SK-N-SH (cell line): ENCODE data around the gene GAP43. TPM values are rescaled to one million over a fixed set of nuclear protein-coding genes. Genes with fewer than 3 reads are reported as not detected.

Source experiments
- CTCF ChIA-PET: fragments of 300-600, 350-600 bp; formaldehyde crosslinking; extraction: SDS; loops from one replicate; lab custom pipeline; 2021; lab: Yijun Ruan, JAX
- POLR2A ChIA-PET: fragments of 350-600 bp; sonication (Branson Sonifier 250); formaldehyde crosslinking; extraction: SDS; loops from one replicate; lab custom pipeline; 2020; ENCODE audit warnings: antibody characterized with exemption, inconsistent platforms; lab: Yijun Ruan, JAX
- DNase-seq: peaks from one replicate; pipeline ENCODE4 v3.0.0; 2012
- H2AFZ ChIP-seq: fragments of 200-600 bp; sonication (generic); 2 replicates; pipeline ENCODE4 v1.8.1; 2016; ENCODE audit warnings: antibody characterized with exemption, mild to moderate bottlenecking, low read depth
- H3F3A ChIP-seq: fragments of 200-600 bp; sonication (generic); replicated peaks from 2 replicates; pipeline ENCODE3; 2016; ENCODE audit warnings: antibody characterized with exemption, mild to moderate bottlenecking; ENCODE audit not compliant: insufficient read depth
- H3K27ac ChIP-seq, 2 experiments: fragments of 200-500 bp in 1 of 2; fragments of 200-600 bp in 1 of 2; sonication (Bioruptor generic) in 1 of 2; sonication (generic), shearing (Covaris generic) in 1 of 2; 2 replicates each; pipeline versions ENCODE4 v1.5.1 to v1.6.1; 2014 to 2016; ENCODE audit warnings: low read depth in 2 of 2, inconsistent platforms in 1 of 2, low read length in 1 of 2, mild to moderate bottlenecking in 1 of 2, mixed read lengths in 1 of 2
- H3K27me3 ChIP-seq: fragments of 200-600 bp; sonication (generic), shearing (Covaris generic); 2 replicates; pipeline ENCODE4 v1.6.1; 2016; ENCODE audit warnings: mixed run types; ENCODE audit not compliant: insufficient read depth
- H3K36me3 ChIP-seq, 2 experiments: fragments of 200-500 bp in 1 of 2; fragments of 200-600 bp in 1 of 2; sonication (Bioruptor generic) in 1 of 2; sonication (generic) in 1 of 2; replicated peaks in 1 of 2; 2 replicates each; pipeline versions ENCODE3 to v1.5.1; 2014 to 2016; ENCODE audit warnings: low read length in 1 of 2, mild to moderate bottlenecking in 1 of 2; ENCODE audit not compliant: insufficient read depth in 2 of 2, control insufficient read depth in 1 of 2
- H3K4me1 ChIP-seq, 2 experiments: fragments of 200-500 bp in 1 of 2; fragments of 200-600 bp in 1 of 2; sonication (Bioruptor generic) in 1 of 2; sonication (generic), shearing (Covaris generic) in 1 of 2; 2 replicates each; pipeline versions ENCODE4 v1.5.1 to v1.6.1; 2014 to 2016; ENCODE audit warnings: low read depth in 1 of 2, low read length in 1 of 2, mixed run types in 1 of 2; ENCODE audit not compliant: insufficient read depth in 2 of 2, control insufficient read depth in 1 of 2
- H3K4me2 ChIP-seq: fragments of 200-600 bp; sonication (generic), shearing (Covaris generic); 2 replicates; pipeline ENCODE4 v1.6.1; 2017; ENCODE audit warnings: mixed run types
- H3K4me3 ChIP-seq, 2 experiments: fragments of 200-500 bp in 1 of 2; fragments of 200-600 bp in 1 of 2; sonication (Bioruptor generic) in 1 of 2; sonication (generic), shearing (Covaris generic) in 1 of 2; 2 replicates each; pipeline versions ENCODE4 v1.5.1 to v1.8.1; 2014 to 2016; ENCODE audit warnings: low read depth in 2 of 2, inconsistent platforms in 1 of 2, low read length in 1 of 2, mild to moderate bottlenecking in 1 of 2, mixed read lengths in 1 of 2, moderate library complexity in 1 of 2
- H3K79me2 ChIP-seq: fragments of 200-600 bp; sonication (generic); 2 replicates; pipeline ENCODE4 v1.8.1; 2017; ENCODE audit warnings: mild to moderate bottlenecking; ENCODE audit not compliant: insufficient read depth
- H3K9ac ChIP-seq: fragments of 200-600 bp; sonication (generic); 2 replicates; pipeline ENCODE4 v1.6.1; 2017; ENCODE audit warnings: mixed run types
- H3K9me2 ChIP-seq: fragments of 200-600 bp; sonication (generic); 2 replicates; pipeline ENCODE4 v1.6.1; 2017; ENCODE audit warnings: mixed run types
- H3K9me3 ChIP-seq: fragments of 200-600 bp; sonication (generic); 2 replicates; pipeline ENCODE4 v1.6.1; 2017; ENCODE audit warnings: mixed run types, mild to moderate bottlenecking, moderate library complexity
- H4K20me1 ChIP-seq: fragments of 200-600 bp; sonication (generic); 2 replicates; pipeline ENCODE4 v1.6.1; 2017; ENCODE audit warnings: mild to moderate bottlenecking, mixed run types; ENCODE audit not compliant: insufficient read depth
- CHD2 ChIP-seq: fragments of 150-350 bp; IDR thresholded peaks from 2 replicates; pipeline ENCODE4 v1.6.1; 2018; ENCODE audit warnings: low read length; ENCODE audit not compliant: partially characterized antibody
- JUND ChIP-seq: IDR thresholded peaks from 2 replicates; pipeline ENCODE4 v1.4.0; 2012
- MEF2A ChIP-seq: IDR thresholded peaks from 2 replicates; pipeline ENCODE4 v1.4.0; 2012; ENCODE audit warnings: low read depth, borderline replicate concordance
- MXI1 ChIP-seq: IDR thresholded peaks from 2 replicates; pipeline ENCODE4 v1.6.1; 2012; ENCODE audit warnings: mild to moderate bottlenecking, low read depth, low read length, improper control_type of control experiment
- WGBS: methylation state at CpG from one replicate; pipeline ENCODE4 v1.1.6; 2017; ENCODE audit warnings: low lambda C conversion rate; 5-methylcytosine and 5-hydroxymethylcytosine counted together
- polyA plus RNA-seq, 3 experiments: library from polyadenylated mRNA; depleted of rRNA; stranded (reverse); fragments of >200 nt; gene quantifications; 2 replicates each; pipeline ENCODE4 v1.2.3, GENCODE V29; 2012
- TF ChIP-seq, protein P1 (sequence below): fragments of 150-350 bp; IDR thresholded peaks from 2 replicates; pipeline ENCODE4 v1.6.1; 2016; ENCODE audit warnings: mild to moderate bottlenecking, low read depth, low read length
- TF ChIP-seq, protein P2 (sequence below): IDR thresholded peaks from 2 replicates; pipeline ENCODE4 v1.4.0; 2012; ENCODE audit warnings: low read depth, borderline replicate concordance
- TF ChIP-seq, protein P3 (sequence below): fragments of 150-350 bp; IDR thresholded peaks from 2 replicates; pipeline ENCODE4 v1.6.1; 2017; ENCODE audit warnings: antibody characterized with exemption, low read length, low read depth, borderline replicate concordance
- TF ChIP-seq, protein P4 (sequence below): IDR thresholded peaks from 2 replicates; pipeline ENCODE4 v1.4.0; 2012; ENCODE audit warnings: low read depth, borderline replicate concordance

Gene GAP43
- polyA plus RNA-seq, 1 of the 3 experiments (the other 2 are of a cell fraction), result 14.0 TPM

DNA sequence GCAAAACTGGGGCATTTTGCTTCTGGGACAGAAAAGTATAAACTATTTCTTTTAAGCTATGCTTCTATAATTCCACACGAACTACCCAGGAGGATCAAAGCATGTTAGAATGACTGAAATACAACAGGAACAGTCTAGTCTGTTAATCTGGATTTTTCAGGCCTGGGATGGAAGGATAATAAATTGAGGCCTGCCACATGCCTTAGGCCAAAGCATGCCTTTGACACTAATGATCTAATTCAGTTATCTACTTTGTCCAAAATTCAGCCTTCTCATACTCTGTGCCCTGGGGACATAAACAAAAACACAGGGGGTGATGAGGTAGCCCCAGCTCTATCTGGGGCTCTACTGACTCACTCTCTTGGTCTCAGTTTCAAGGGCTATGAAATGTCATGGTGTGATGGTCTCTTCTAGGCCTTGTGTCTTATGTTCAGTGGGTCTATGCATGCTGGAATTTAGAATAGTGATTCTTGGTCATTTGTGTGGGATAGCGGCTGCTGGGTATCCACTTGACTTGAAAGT, 32.5 kb downstream of the GAP43 start (continued):
- TF ChIP-seq, protein P1, sequence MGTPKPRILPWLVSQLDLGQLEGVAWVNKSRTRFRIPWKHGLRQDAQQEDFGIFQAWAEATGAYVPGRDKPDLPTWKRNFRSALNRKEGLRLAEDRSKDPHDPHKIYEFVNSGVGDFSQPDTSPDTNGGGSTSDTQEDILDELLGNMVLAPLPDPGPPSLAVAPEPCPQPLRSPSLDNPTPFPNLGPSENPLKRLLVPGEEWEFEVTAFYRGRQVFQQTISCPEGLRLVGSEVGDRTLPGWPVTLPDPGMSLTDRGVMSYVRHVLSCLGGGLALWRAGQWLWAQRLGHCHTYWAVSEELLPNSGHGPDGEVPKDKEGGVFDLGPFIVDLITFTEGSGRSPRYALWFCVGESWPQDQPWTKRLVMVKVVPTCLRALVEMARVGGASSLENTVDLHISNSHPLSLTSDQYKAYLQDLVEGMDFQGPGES, result no peak
- TF ChIP-seq MEF2A, result no peak
- 0 out of 2 replicates have a peak, but pooled peaks have one; percentile 24 for TF ChIP-seq MXI1
- no peak for TF ChIP-seq JUND
- TF ChIP-seq, protein P2, sequence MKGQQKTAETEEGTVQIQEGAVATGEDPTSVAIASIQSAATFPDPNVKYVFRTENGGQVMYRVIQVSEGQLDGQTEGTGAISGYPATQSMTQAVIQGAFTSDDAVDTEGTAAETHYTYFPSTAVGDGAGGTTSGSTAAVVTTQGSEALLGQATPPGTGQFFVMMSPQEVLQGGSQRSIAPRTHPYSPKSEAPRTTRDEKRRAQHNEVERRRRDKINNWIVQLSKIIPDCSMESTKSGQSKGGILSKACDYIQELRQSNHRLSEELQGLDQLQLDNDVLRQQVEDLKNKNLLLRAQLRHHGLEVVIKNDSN, result no peak

DNA sequence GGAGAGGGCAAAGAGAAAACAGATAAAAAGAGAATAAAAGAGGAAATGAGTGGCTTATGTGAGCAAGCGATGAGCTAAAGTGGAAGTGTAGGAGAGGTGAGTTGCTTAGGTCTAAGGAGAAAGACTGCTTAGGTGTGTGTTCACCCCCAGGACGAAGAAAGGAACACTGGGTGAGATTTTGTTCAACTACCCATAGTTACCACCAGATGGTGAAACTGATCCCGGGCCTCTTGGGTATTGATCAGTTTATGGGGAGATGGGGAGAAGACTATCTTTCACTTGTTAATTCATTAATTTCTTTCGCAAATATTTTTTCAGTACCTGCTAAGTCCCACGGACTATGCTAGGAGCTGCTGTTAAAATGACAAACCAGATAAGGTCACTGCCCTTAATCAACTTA, 33.9 kb downstream of the GAP43 start:
- whole genome bisulfite sequencing, result 84% methylated on average over 5 of the region's 5 CpGs
- CTCF ChIA-PET, result interaction anchor here (1.2 to 2.0 kb wide), 3 partner anchors 36 to 440 kb away, joined by 6 to 7 read pairs (median 7); no protein-coding TSS in a partner anchor
- POLR2A ChIA-PET, result interaction anchor here (0.5 kb wide), 1 partner anchor 1246 kb away, joined by 3 read pairs; no protein-coding TSS in a partner anchor

More for the DNA sequence above, 33.9 kb downstream of the GAP43 start:
- no peaks in the 10 kb centered on the region for H3K9me2 ChIP-seq
- H3K9ac ChIP-seq, result no peak overlapping the region
- no peaks in the 10 kb centered on the region for H3K27me3 ChIP-seq
- no peaks in the 10 kb centered on the region for H3K9me3 ChIP-seq
- H3F3A ChIP-seq, result peaks cover 10% of the 10 kb centered on the region
- H3K4me3 ChIP-seq, result no peak overlapping the region
- no peak for TF ChIP-seq MXI1
- TF ChIP-seq, protein P3, sequence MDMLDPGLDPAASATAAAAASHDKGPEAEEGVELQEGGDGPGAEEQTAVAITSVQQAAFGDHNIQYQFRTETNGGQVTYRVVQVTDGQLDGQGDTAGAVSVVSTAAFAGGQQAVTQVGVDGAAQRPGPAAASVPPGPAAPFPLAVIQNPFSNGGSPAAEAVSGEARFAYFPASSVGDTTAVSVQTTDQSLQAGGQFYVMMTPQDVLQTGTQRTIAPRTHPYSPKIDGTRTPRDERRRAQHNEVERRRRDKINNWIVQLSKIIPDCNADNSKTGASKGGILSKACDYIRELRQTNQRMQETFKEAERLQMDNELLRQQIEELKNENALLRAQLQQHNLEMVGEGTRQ, result no peak
- TF ChIP-seq CHD2, result no peak
- TF ChIP-seq, protein P4, sequence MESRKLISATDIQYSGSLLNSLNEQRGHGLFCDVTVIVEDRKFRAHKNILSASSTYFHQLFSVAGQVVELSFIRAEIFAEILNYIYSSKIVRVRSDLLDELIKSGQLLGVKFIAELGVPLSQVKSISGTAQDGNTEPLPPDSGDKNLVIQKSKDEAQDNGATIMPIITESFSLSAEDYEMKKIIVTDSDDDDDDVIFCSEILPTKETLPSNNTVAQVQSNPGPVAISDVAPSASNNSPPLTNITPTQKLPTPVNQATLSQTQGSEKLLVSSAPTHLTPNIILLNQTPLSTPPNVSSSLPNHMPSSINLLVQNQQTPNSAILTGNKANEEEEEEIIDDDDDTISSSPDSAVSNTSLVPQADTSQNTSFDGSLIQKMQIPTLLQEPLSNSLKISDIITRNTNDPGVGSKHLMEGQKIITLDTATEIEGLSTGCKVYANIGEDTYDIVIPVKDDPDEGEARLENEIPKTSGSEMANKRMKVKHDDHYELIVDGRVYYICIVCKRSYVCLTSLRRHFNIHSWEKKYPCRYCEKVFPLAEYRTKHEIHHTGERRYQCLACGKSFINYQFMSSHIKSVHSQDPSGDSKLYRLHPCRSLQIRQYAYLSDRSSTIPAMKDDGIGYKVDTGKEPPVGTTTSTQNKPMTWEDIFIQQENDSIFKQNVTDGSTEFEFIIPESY, result no peak
- no peak overlapping the region for H3K4me2 ChIP-seq
- DNase-seq, result no peak
- H2AFZ ChIP-seq, result no peak overlapping the region
- H3K36me3 ChIP-seq, result no peaks in the 10 kb centered on the region
- H3K4me1 ChIP-seq, result peaks cover 17 to 20% of the 10 kb centered on the region in 2 experiments; a peak in 3 of 4 replicates
- H3K79me2 ChIP-seq, result no peaks in the 10 kb centered on the region
- no peak overlapping the region; a peak in 1 of 4 replicates for H3K27ac ChIP-seq
- H4K20me1 ChIP-seq, result no peaks in the 10 kb centered on the region
